HCT116 (cell line): ENCODE data around the gene PPFIA1. TPM values are rescaled to one million over a fixed set of nuclear protein-coding genes. Genes with fewer than 3 reads are reported as not detected.

ENCODE experiments used
- ATAC-seq: fragments of 200-7000 bp; cut with Tn5 transposase; 2 replicates; pipeline ENCODE4 v1.9.1; 2020; ENCODE audit warnings: mild to moderate bottlenecking, moderate library complexity
- BruUV-seq: library from RNA; stranded (reverse); fragments of 400-500 nt; replicated peaks from 2 replicates; lab custom pipeline; 2021; lab: Mats Ljungman, UMichigan
- CTCF ChIA-PET: fragments of 300-600 bp; sonication (Branson Sonifier 250); formaldehyde crosslinking; loops from one replicate; lab custom pipeline; 2021; ENCODE audit warnings: antibody characterized with exemption; lab: Charles Lee
- POLR2A ChIA-PET: fragments of 300-600, 350-600 bp; sonication (Branson Sonifier 250); formaldehyde crosslinking; loops from one replicate; lab custom pipeline; 2021; ENCODE audit warnings: antibody characterized with exemption; lab: Charles Lee
- RAD21 ChIA-PET, 2 experiments: fragments of 300-600 bp; sonication (Branson Sonifier 250); formaldehyde crosslinking; loops; one replicate each; lab custom pipeline; 2023; ENCODE audit warnings: low total read pairs in 2 of 2; ENCODE audit not compliant: uncharacterized antibody in 2 of 2, unreplicated experiment in 2 of 2, low non-redundant PET in 1 of 2; lab: Charles Lee
- DNase-seq: peaks from one replicate; pipeline ENCODE4 v3.0.0-alpha.2; 2010; ENCODE audit warnings: low read depth, low spot score
- H2AFZ ChIP-seq: fragments of 200-600 bp; shearing (Covaris generic), sonication (generic); 2 replicates; pipeline ENCODE4 v1.6.1; 2017; ENCODE audit warnings: low read depth, mixed run types, mixed read lengths, antibody characterized with exemption, low read length; ENCODE audit not compliant: poor library complexity, severe bottlenecking
- H3K27ac ChIP-seq: 2 replicates; pipeline ENCODE4 v1.5.1; 2012; ENCODE audit warnings: low read depth, low read length
- H3K27me3 ChIP-seq: fragments of 200-600 bp; sonication (generic); 2 replicates; pipeline ENCODE4 v1.6.1; 2016; ENCODE audit warnings: mixed run types, low read length, mixed read lengths; ENCODE audit not compliant: insufficient read depth
- H3K36me3 ChIP-seq, 2 experiments: fragments of 200-500 bp in 1 of 2; fragments of 200-600 bp in 1 of 2; sonication (Bioruptor generic) in 1 of 2; sonication (generic) in 1 of 2; 2 replicates each; pipeline versions ENCODE4 v1.5.1 to v1.6.1; 2014 to 2016; ENCODE audit warnings: low read length in 2 of 2, inconsistent platforms in 1 of 2, mixed read lengths in 1 of 2, mixed run types in 1 of 2; ENCODE audit not compliant: insufficient read depth in 2 of 2, control insufficient read depth in 1 of 2
- H3K4me1 ChIP-seq, 2 experiments: fragments of 200-600 bp in 1 of 2; sonication (generic) in 1 of 2; 2 replicates each; pipeline versions ENCODE4 v1.5.1 to v1.6.1; 2012 to 2017; ENCODE audit warnings: low read length in 2 of 2, inconsistent platforms in 1 of 2, mild to moderate bottlenecking in 1 of 2, mixed read lengths in 1 of 2, mixed run types in 1 of 2, moderate library complexity in 1 of 2; ENCODE audit not compliant: insufficient read depth in 2 of 2, control insufficient read depth in 1 of 2
- H3K4me2 ChIP-seq: fragments of 200-600 bp; sonication (generic); 2 replicates; pipeline ENCODE4 v1.6.1; 2017; ENCODE audit warnings: mixed run types, low read length, mixed read lengths
- H3K4me3 ChIP-seq, 2 experiments: fragments of 200-600 bp in 1 of 2; sonication (generic) in 1 of 2; replicated peaks in 1 of 2; 2 replicates each; pipeline ENCODE4 v1.5.1; 2011 to 2016; ENCODE audit warnings: low read length in 2 of 2, control low read depth in 1 of 2, low read depth in 1 of 2, mild to moderate bottlenecking in 1 of 2, mixed read lengths in 1 of 2, mixed run types in 1 of 2
- H3K79me2 ChIP-seq: fragments of 200-600 bp; sonication (generic); 2 replicates; pipeline ENCODE4 v1.6.1; 2017; ENCODE audit warnings: mild to moderate bottlenecking, mixed run types, low read length, moderate library complexity, mixed read lengths; ENCODE audit not compliant: insufficient read depth
- H3K9ac ChIP-seq: fragments of 200-600 bp; sonication (generic); 2 replicates; pipeline ENCODE4 v1.6.1; 2016; ENCODE audit warnings: low read length, mixed read lengths
- H3K9me2 ChIP-seq: fragments of 200-600 bp; sonication (generic), shearing (Covaris generic); 2 replicates; pipeline ENCODE4 v1.6.1; 2017; ENCODE audit warnings: mixed run types, mild to moderate bottlenecking, moderate library complexity; ENCODE audit not compliant: insufficient read depth
- H3K9me3 ChIP-seq, 2 experiments: fragments of 200-500 bp in 1 of 2; fragments of 200-600 bp in 1 of 2; sonication (Bioruptor generic) in 1 of 2; sonication (generic) in 1 of 2; 2 replicates each; pipeline ENCODE4 v1.6.1; 2014 to 2017; ENCODE audit warnings: low read length in 2 of 2, mixed read lengths in 2 of 2, inconsistent platforms in 1 of 2, low read depth in 1 of 2, mild to moderate bottlenecking in 1 of 2, mixed run types in 1 of 2, moderate library complexity in 1 of 2; ENCODE audit not compliant: control insufficient read depth in 1 of 2, insufficient read depth in 1 of 2
- H4K20me1 ChIP-seq: fragments of 200-600 bp; sonication (generic), shearing (Covaris generic); 2 replicates; pipeline ENCODE4 v1.6.1; 2017; ENCODE audit warnings: mixed run types, mild to moderate bottlenecking, moderate library complexity; ENCODE audit not compliant: insufficient read depth
- ELF1 ChIP-seq: IDR thresholded peaks from 2 replicates; pipeline ENCODE4 v1.6.1; 2012; ENCODE audit warnings: low read depth, borderline replicate concordance
- EZH2phosphoT487 ChIP-seq: fragments of 200-600 bp; IDR thresholded peaks from 2 replicates; pipeline ENCODE4 v1.6.1; 2018; ENCODE audit warnings: antibody characterized with exemption, borderline replicate concordance
- FOSL1 ChIP-seq: IDR thresholded peaks from 2 replicates; pipeline ENCODE4 v1.6.1; 2012; ENCODE audit warnings: low read depth
- POLR2AphosphoS5 ChIP-seq: IDR thresholded peaks from 2 replicates; pipeline ENCODE4 v1.6.1; 2011; ENCODE audit warnings: mild to moderate bottlenecking, low read depth, low read length, moderate library complexity
- REST ChIP-seq: IDR thresholded peaks from 2 replicates; pipeline ENCODE4 v1.6.1; 2012; ENCODE audit warnings: low read depth
- SIN3A ChIP-seq: IDR thresholded peaks from 2 replicates; pipeline ENCODE4 v1.6.1; 2012; ENCODE audit warnings: low read depth
- YY1 ChIP-seq: IDR thresholded peaks from 2 replicates; pipeline ENCODE4 v1.6.1; 2011; ENCODE audit warnings: low read length, low read depth, moderate library complexity, mild to moderate bottlenecking; ENCODE audit not compliant: insufficient replicate concordance; ENCODE audit errors: extremely low read depth
- ZNF274 ChIP-seq: fragments of 200-500 bp; sonication (Bioruptor generic); IDR thresholded peaks from 2 replicates; pipeline ENCODE4 v1.6.1; 2014; ENCODE audit warnings: mild to moderate bottlenecking, low read depth, low read length, inconsistent platforms
- intact Hi-C: fragments of 100-400 bp; cut with micrococcal nuclease; formaldehyde crosslinking; loops from 2 replicates; pipeline ENCODE4 v1.10.0; 2022
- total RNA-seq: library from RNA; stranded (reverse); gene quantifications from one replicate; pipeline ENCODE4 v1.2.1, GENCODE V29; 2021; ENCODE audit not compliant: unreplicated experiment

The PPFIA1 gene
- total RNA-seq, 1 experiment from 2014 or later: 48.6 TPM

GRCh38 chr11:70243912-70244652 lies 26.4 kb upstream of the PPFIA1 start:
- no peak for TF ChIP-seq SIN3A
- no peak for TF ChIP-seq ZNF274
- no peak for TF ChIP-seq POLR2AphosphoS5
- TF ChIP-seq FOSL1: no peak
- TF ChIP-seq ELF1: no peak
- TF ChIP-seq EZH2phosphoT487: no peak
- no peak for TF ChIP-seq YY1
- no peak for TF ChIP-seq REST
- intact Hi-C loops: no loop called here
- H3K9me2 ChIP-seq: no peaks in the 10 kb centered on the region
- peaks cover 0 to 23% of the 10 kb centered on the region in 2 experiments; a peak in 2 of 4 replicates for H3K4me1 ChIP-seq
- H3K4me3 ChIP-seq: no peak overlapping the region
- no peaks in the 10 kb centered on the region for H3K79me2 ChIP-seq
- H3K4me2 ChIP-seq: no peak overlapping the region
- no peak for DNase-seq
- H3K27ac ChIP-seq: no peak overlapping the region
- 0 out of 2 replicates have a peak, but pooled peaks have one; percentile 36 for ATAC-seq
- no peak overlapping the region for H3K9ac ChIP-seq
- H3K9me3 ChIP-seq: no peaks in the 10 kb centered on the region
- ChIA-PET CTCF (no interaction called here), POLR2A (no interaction called here), RAD21 (no interaction called here)
- no TSS peak for BruUV-seq
- H4K20me1 ChIP-seq: no peaks in the 10 kb centered on the region
- H2AFZ ChIP-seq: no peak overlapping the region
- H3K36me3 ChIP-seq: no peaks in the 10 kb centered on the region
- no peaks in the 10 kb centered on the region; the same call in 1 of the 2 replicates for H3K27me3 ChIP-seq
